Measurements from ENCODE around the gene SMARCC1. TPM values are rescaled to one million over a fixed set of nuclear protein-coding genes. Genes with fewer than 3 reads are reported as not detected.
"Not testable (repeated sequence)": the region's sequence is repeated elsewhere in the genome, so short reads cannot be mapped to it uniquely, and the experiment has no call there.

The SMARCC1 gene
- total RNA-seq, 4 donors from 2014 or later = 38.5 to 54.2 (median 42.9) TPM

DNA sequence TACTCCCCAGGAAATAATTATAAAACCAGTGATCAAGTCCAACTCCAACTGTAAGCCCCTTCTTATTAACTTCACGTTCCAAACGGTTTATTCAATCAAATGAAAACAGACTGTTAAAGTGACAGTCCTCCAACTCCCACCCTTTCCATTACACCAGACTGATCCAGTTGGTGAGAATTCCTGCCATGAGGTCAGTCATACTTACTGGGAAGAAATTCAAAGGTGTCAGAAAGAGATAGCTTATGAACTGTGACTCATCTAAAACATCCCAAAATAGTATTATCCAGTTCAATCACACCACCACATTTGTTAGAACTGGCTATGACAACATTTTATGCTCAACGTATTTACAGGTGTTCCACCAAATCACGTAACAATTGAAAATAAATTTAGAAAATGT lies 19.5 kb downstream of the SMARCC1 start:
- no peak overlapping the region for H3K4me3 ChIP-seq (ENCODE audit: low read depth, poor library complexity, severe bottlenecking)
- TF ChIP-seq, protein P1, sequence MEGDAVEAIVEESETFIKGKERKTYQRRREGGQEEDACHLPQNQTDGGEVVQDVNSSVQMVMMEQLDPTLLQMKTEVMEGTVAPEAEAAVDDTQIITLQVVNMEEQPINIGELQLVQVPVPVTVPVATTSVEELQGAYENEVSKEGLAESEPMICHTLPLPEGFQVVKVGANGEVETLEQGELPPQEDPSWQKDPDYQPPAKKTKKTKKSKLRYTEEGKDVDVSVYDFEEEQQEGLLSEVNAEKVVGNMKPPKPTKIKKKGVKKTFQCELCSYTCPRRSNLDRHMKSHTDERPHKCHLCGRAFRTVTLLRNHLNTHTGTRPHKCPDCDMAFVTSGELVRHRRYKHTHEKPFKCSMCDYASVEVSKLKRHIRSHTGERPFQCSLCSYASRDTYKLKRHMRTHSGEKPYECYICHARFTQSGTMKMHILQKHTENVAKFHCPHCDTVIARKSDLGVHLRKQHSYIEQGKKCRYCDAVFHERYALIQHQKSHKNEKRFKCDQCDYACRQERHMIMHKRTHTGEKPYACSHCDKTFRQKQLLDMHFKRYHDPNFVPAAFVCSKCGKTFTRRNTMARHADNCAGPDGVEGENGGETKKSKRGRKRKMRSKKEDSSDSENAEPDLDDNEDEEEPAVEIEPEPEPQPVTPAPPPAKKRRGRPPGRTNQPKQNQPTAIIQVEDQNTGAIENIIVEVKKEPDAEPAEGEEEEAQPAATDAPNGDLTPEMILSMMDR (IDR thresholded peaks at IDR 0.05) = no peak
- no peak for TF ChIP-seq POLR2A (IDR thresholded peaks at IDR 0.05)
- whole genome bisulfite sequencing, 2 donors = 29 to 53% methylated on average over 4 of the region's 4 CpGs
- intact Hi-C loops (cut with DNase I; ENCODE audit: low total_unique reads) = no loop called here
- no peak for DNase-seq (ENCODE audit: low spot score in 2 of 2)

DNA sequence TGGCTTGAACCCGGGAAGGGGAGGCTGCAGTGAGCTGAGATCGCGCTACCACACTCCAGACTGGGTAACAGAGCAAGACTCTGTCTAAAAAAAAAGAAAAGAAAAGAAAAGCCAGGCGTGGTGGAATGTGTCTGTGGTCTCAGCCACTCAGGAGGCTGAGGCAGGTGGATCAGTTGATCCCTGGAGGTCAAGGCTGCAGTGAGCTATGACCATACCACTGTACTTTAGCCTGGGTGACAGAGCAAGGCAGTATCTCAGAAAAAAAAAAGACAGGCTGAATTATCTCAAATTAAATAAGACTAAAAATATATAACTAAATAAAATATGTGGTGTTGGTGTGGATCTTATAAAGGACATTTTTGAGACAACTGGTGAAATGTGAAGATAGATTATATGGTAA lies 20.6 kb downstream of the SMARCC1 start:
- no peak overlapping the region for H3K4me3 ChIP-seq (ENCODE audit: low read depth, poor library complexity, severe bottlenecking)
- 94 to 96% methylated on average over 4 of the region's 4 CpGs for WGBS, 2 donors
- DNase-seq (ENCODE audit: low spot score in 2 of 2) = no peak
- intact Hi-C loops (cut with DNase I; ENCODE audit: low total_unique reads) = no loop called here
- TF ChIP-seq, protein P1 (IDR thresholded peaks at IDR 0.05) = no peak
- TF ChIP-seq POLR2A (IDR thresholded peaks at IDR 0.05) = no peak

DNA sequence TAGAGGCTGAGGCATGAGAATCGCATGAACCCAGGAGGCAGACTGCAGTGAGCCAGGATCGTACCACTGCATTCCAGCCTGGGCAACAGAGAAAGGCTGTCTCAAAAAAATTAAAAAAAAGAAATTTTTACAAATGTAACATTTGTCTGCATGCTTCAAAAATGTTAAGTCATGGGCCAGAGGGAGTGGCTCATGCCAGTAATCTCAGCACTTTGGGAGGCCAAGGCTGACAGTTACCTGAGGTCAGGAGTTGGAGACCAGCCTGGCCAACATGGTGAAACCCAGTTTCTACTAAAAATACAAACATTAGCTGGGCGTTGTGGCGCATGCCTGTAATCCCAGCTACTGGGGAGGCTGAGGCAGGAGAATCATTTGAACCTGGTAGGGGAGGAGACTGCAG lies 21.5 kb downstream of the SMARCC1 start:
- DNase-seq (ENCODE audit: low spot score in 2 of 2); intact Hi-C loops (cut with DNase I; ENCODE audit: low total_unique reads); H3K4me3 ChIP-seq (ENCODE audit: low read depth, poor library complexity, severe bottlenecking): not testable (repeated sequence)
- 90 to 92% methylated on average over 4 of the region's 4 CpGs for WGBS, 2 donors

DNA sequence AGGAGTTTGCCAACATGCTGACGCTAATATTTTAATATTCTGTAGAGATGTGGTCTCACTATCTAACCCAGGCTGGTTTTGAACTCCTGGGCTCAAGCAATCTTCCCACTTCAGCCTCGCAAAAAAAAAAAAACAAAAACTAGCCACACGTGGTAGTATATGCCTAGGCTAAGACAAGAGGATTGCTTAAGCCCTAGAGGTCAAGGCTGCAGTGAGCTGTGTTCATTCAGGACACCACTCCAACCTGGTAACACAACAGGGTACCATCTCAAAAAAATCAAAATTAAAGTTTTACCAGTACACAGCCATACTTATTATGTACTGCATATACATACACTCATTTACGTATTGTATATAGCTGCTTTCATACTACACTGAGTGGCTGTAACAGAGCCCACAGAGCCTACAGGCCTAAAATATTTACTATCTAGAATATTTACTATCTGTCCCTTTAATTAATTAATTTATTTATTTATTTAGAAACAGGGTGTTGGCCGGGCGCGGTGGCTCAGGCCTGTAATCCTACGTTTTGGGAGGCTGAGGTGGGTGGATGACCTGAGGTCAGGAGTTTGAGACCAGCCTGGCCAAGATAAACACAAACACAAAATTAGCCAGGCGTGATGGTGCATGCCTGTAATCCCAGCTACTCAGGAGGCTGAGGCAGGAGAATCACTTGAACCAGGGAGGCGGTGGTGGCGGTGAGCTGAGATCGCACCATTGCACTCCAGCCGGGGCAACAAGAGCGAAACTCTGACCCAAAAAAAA lies 23.2 kb downstream of the SMARCC1 start:
- no peak for DNase-seq (ENCODE audit: low spot score in 2 of 2)
- TF ChIP-seq POLR2A (IDR thresholded peaks at IDR 0.05) = no peak
- TF ChIP-seq, protein P1 (IDR thresholded peaks at IDR 0.05) = no peak
- WGBS, 2 donors = 81 to 88% methylated on average over 14 of the region's 14 CpGs
- no peak overlapping the region for H3K4me3 ChIP-seq (ENCODE audit: low read depth, poor library complexity, severe bottlenecking)
- intact Hi-C loops (cut with DNase I; ENCODE audit: low total_unique reads) = no loop called here

DNA sequence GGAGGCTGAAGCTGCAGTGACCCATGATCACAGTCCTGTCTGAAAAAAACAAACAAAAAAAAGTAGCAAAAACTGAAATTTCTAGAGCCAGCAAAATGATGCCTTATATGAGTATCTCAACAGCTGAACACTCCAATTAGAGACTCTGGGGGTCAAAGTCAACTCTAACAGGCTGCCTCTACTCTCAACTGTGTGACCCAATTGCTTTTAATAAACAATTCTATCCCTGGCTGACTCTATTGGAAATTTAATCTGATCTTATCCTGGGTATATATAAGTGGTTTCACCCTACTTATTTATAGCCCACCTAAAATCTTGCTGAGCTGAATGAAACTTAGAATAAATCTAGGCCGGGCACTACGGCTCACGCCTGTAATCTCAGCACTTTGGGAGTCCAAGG lies 29.0 kb downstream of the SMARCC1 start:
- WGBS, 2 donors = 92 to 100% methylated on average over 3 of the region's 3 CpGs
- intact Hi-C loops (cut with DNase I; ENCODE audit: low total_unique reads) = no loop called here
- no peak for DNase-seq (ENCODE audit: low spot score in 2 of 2)
- TF ChIP-seq, protein P1 (IDR thresholded peaks at IDR 0.05) = no peak
- TF ChIP-seq POLR2A (IDR thresholded peaks at IDR 0.05) = no peak
- no peak overlapping the region for H3K4me3 ChIP-seq (ENCODE audit: low read depth, poor library complexity, severe bottlenecking)

DNA sequence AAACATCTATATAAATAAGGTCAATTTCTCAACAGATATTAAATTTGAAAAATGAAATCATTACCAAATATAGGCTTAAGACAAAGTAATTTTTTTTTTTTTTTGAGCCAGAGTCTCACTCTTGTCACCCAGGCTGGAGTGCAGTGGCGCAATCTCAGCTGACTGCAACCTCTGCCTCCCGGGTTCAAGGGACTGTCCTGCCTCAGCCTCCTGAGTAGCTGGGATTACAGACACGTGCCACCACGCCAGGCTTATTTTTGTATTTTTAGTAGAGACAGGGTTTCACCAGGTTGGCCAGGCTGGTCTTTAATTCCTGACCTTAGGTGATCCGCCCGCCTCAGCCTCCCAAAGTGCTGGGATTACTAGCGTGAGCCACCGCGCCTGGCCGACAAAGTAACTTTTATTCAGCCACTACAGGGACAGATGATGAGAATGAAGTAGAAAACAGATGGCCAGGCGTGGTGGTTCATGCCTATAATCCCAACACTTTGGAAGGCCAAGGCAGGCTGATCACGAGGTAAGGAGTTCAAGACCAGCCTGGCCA lies 30.8 kb downstream of the SMARCC1 start:
- WGBS, 2 donors = 95 to 96% methylated on average over 12 of the region's 12 CpGs
- DNase-seq (ENCODE audit: low spot score in 2 of 2); H3K4me3 ChIP-seq (ENCODE audit: low read depth, poor library complexity, severe bottlenecking); intact Hi-C loops (cut with DNase I; ENCODE audit: low total_unique reads): not testable (repeated sequence)

DNA sequence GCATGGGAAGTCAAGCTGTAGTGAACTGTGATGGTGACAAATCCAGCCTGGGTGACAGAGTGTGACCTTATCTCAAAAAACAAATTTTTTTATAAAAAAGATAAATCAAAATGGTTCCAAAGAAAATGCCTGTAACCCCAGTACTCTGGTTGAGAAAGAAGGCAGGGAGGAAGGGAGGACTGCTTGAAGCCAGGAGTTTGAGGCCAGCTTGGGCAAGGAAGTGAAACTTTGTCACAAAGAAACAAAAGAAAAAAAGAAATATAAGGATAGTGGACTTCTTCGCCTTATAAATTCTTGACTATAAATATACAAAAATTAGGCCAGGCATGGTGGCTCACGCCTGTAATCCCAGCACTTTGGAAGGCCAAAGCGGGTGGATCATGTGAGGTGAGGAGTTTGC lies 34.1 kb downstream of the SMARCC1 start:
- intact Hi-C loops (cut with DNase I; ENCODE audit: low total_unique reads) = no loop called here
- DNase-seq (ENCODE audit: low spot score in 2 of 2) = no peak
- TF ChIP-seq, protein P1 (IDR thresholded peaks at IDR 0.05) = no peak
- no peak for TF ChIP-seq POLR2A (IDR thresholded peaks at IDR 0.05)
- 91 to 97% methylated on average over 3 of the region's 3 CpGs for WGBS, 2 donors
- no peak overlapping the region for H3K4me3 ChIP-seq (ENCODE audit: low read depth, poor library complexity, severe bottlenecking)
